K562 (cell line): ENCODE results near the gene DAD1. TPM values are rescaled to one million over a fixed set of nuclear protein-coding genes. Genes with fewer than 3 reads are reported as not detected.

Source experiments
- BCL6 ChIP-seq: fragments of 250-450 bp; sonication (Bioruptor Pico); IDR thresholded peaks from 2 replicates; pipeline ENCODE4 v1.4.0; 2020
- CBX3 ChIP-seq, 2 experiments: IDR thresholded peaks; 1 replicate in 1 of 2; 2 replicates in 1 of 2; pipeline ENCODE4 v1.6.1; 2012; ENCODE audit warnings: inconsistent platforms in 2 of 2, low read length in 2 of 2, borderline replicate concordance in 1 of 2, control low read depth in 1 of 2
- CREM ChIP-seq: IDR thresholded peaks from 2 replicates; pipeline ENCODE4 v1.6.1; 2014; ENCODE audit warnings: antibody characterized with exemption, low read depth
- DDX20 ChIP-seq: fragments of 450-650 bp; IDR thresholded peaks from 2 replicates; pipeline ENCODE4 v1.6.1; 2016; ENCODE audit warnings: missing genetic modification characterization, low read depth, mild to moderate bottlenecking, missing compliant biosample characterization, moderate library complexity
- DEAF1 ChIP-seq: fragments of 450-650 bp; formaldehyde crosslinking; IDR thresholded peaks from 2 replicates; pipeline ENCODE4 v1.4.0; 2020; ENCODE audit warnings: mild to moderate bottlenecking, moderate library complexity
- ETV5 ChIP-seq: sonication (generic); formaldehyde crosslinking; IDR thresholded peaks from 2 replicates; pipeline ENCODE4 v1.4.0; 2020; ENCODE audit warnings: low read depth, mild to moderate bottlenecking, missing genetic modification reagents
- IFI16 ChIP-seq: fragments of 250-450 bp; sonication (Bioruptor Pico); IDR thresholded peaks from 2 replicates; pipeline ENCODE4 v2.1.2; 2022; ENCODE audit warnings: mild to moderate bottlenecking, inconsistent platforms
- MAFG ChIP-seq: fragments of 450-650 bp; conservative IDR thresholded peaks from 2 replicates; pipeline ENCODE4 v1.6.1; 2016; ENCODE audit warnings: missing genetic modification characterization, missing compliant biosample characterization
- NFIX ChIP-seq: fragments of 250-450 bp; sonication (Bioruptor Pico); IDR thresholded peaks from 2 replicates; pipeline ENCODE4 v1.4.0; 2020; ENCODE audit warnings: low read depth, mild to moderate bottlenecking, moderate library complexity
- NR2F6 ChIP-seq: fragments of 450-650 bp; formaldehyde crosslinking; IDR thresholded peaks from 2 replicates; pipeline ENCODE4 v1.4.0; 2020; ENCODE audit warnings: mild to moderate bottlenecking
- PBX2 ChIP-seq, 2 experiments: IDR thresholded peaks in 1 of 2; conservative IDR thresholded peaks in 1 of 2; 2 replicates each; pipeline ENCODE4 v1.6.1; 2016; ENCODE audit warnings: low read depth in 2 of 2, mild to moderate bottlenecking in 1 of 2, missing compliant biosample characterization in 1 of 2, missing genetic modification characterization in 1 of 2, moderate library complexity in 1 of 2
- PCBP1 ChIP-seq: fragments of 200-400 bp; formaldehyde crosslinking; IDR thresholded peaks from 2 replicates; pipeline ENCODE4 v1.6.1; 2018; ENCODE audit warnings: mild to moderate bottlenecking, low read depth, low read length; ENCODE audit not compliant: poor library complexity, severe bottlenecking
- POU5F1 ChIP-seq: fragments of 150-350 bp; IDR thresholded peaks from 2 replicates; pipeline ENCODE4 v1.6.1; 2014; ENCODE audit warnings: borderline replicate concordance, low read length, low read depth, mild to moderate bottlenecking; ENCODE audit not compliant: partially characterized antibody
- SAFB ChIP-seq: fragments of 200-400 bp; formaldehyde crosslinking; IDR thresholded peaks from 2 replicates; pipeline ENCODE4 v1.6.1; 2017; ENCODE audit warnings: low read depth, low read length, borderline replicate concordance
- SETDB1 ChIP-seq: IDR thresholded peaks from one replicate; pipeline ENCODE4 v1.6.1; 2012; ENCODE audit warnings: low read length, control low read depth, inconsistent platforms
- SNIP1 ChIP-seq: fragments of 450-650 bp; IDR thresholded peaks from 2 replicates; pipeline ENCODE4 v1.7.1; 2017; ENCODE audit warnings: low read depth, mild to moderate bottlenecking
- SRSF1 ChIP-seq: fragments of 200-400 bp; formaldehyde crosslinking; IDR thresholded peaks from 2 replicates; pipeline ENCODE4 v1.6.1; 2017; ENCODE audit warnings: mild to moderate bottlenecking, low read depth, low read length, moderate library complexity
- STAG1 ChIP-seq: sonication (generic); formaldehyde crosslinking; IDR thresholded peaks from 2 replicates; pipeline ENCODE4 v1.5.0; 2020; ENCODE audit warnings: missing genetic modification reagents, borderline replicate concordance
- STAT5A ChIP-seq: IDR thresholded peaks from 2 replicates; pipeline ENCODE4 v1.6.1; 2012; ENCODE audit warnings: low read length, inconsistent platforms, borderline replicate concordance
- ZFP30 ChIP-seq: fragments of 250-450 bp; sonication (Bioruptor Pico); IDR thresholded peaks from 2 replicates; pipeline ENCODE4 v1.8.0; 2022; ENCODE audit warnings: moderate library complexity, mild to moderate bottlenecking, inconsistent platforms, borderline replicate concordance
- ZNF184 ChIP-seq: sonication (generic); formaldehyde crosslinking; IDR thresholded peaks from 2 replicates; pipeline ENCODE4 v1.5.0; 2020; ENCODE audit warnings: missing genetic modification reagents
- ZNF280B ChIP-seq: fragments of 250-450 bp; sonication (Bioruptor Pico); IDR thresholded peaks from 2 replicates; pipeline ENCODE4 v1.5.1; 2021; ENCODE audit warnings: mild to moderate bottlenecking
- polyA plus RNA-seq, 8 experiments: library from polyadenylated mRNA; depleted of rRNA in 4 of 8; stranded (reverse) in 5 of 8; unstranded in 3 of 8; fragments of >200 nt; fragmentation: Nextera tagmentation in 2 of 8; fragmentation: Illumina TruSeq in 1 of 8; extraction: Ambion mirVana in 2 of 8; extraction: Trizol in 1 of 8; gene quantifications; 2 replicates each; pipeline versions ENCODE4 v1.2.1 to v1.2.3, GENCODE V29; 2011 to 2014; ENCODE audit warnings: inconsistent platforms in 1 of 8, missing spikeins in 1 of 8
- total RNA-seq, 7 experiments: library from RNA; depleted of rRNA in 6 of 7; stranded (reverse); fragments of >200 nt in 6 of 7; fragmentation: Illumina TruSeq in 2 of 7; extraction: Trizol in 2 of 7; gene quantifications; 2 replicates each; pipeline versions ENCODE4 v1.2.1 to v1.2.3, GENCODE V29; 2011 to 2021; ENCODE audit warnings: low replicate concordance in 1 of 7

DAD1 gene
- total and polyA plus RNA-seq, 9 of the 15 experiments (the other 6 are each of a cell fraction or from before 2014, with no cell fraction given), result 104 to 617 (median 222) TPM

GRCh38 chr14:22589096-22589839, at the start of gene DAD1 (continued):
- TF ChIP-seq STAT5A (no peak), NFIX (CRISPR knock-in tag) (no peak), SRSF1 (no peak), NR2F6 (CRISPR knock-in tag) (no peak), CREM (peak; percentile 71), POU5F1 (no peak), CBX3 (IDR thresholded peaks at IDR 0.05; ENCODE audit: borderline replicate concordance in 1 of 2, low read length in 2 of 2) (no peak), DDX20 (tag) (no peak), SNIP1 (no peak), SAFB (no peak), STAG1 (no peak), BCL6 (no peak), PBX2 (CRISPR knock-in tag; IDR thresholded peaks at IDR 0.05; ENCODE audit: low read depth) (no peak), PBX2 (tag; conservative IDR thresholded peaks at IDR 0.05; ENCODE audit: low read depth) (peak; percentile 24; the same call in 1 of the 2 replicates), ZNF280B (CRISPR knock-in tag) (no peak), SETDB1 (no peak), DEAF1 (CRISPR knock-in tag) (no peak), IFI16 (CRISPR knock-in tag) (no peak), ZFP30 (no peak), PCBP1 (no peak), MAFG (tag) (no peak), ETV5 (peak; percentile 15; the same call in 1 of the 2 replicates), ZNF184 (no peak)
